ACHN (cell line): ENCODE measurements around the gene TEAD4.
A peak's percentile ranks its signal among the peaks of the same experiment; 100 is the strongest.

Source experiments
- DNase-seq: peaks from one replicate; pipeline ENCODE4 v3.0.0-alpha.2; 2015
- in situ Hi-C: cut with HindIII; loops from 2 replicates; pipeline ENCODE4 v1.10.0; 2017; ENCODE audit warnings: low sequenced_read_pairs, low pct_ligation_motif_present, low pct_unique_long_range_greater_than_20kb

The TEAD4 gene

GRCh38 chr12:2992724-2993123 is 33.5 kb downstream of the TEAD4 start:
- in situ Hi-C loops: no loop called here
- no peak for DNase-seq

- no peak for DNase-seq
- in situ Hi-C loops: no loop called here
Observed at GRCh38 chr12:2997989-2998670, 38.9 kb downstream of the TEAD4 start.

- in situ Hi-C loops: no loop called here
Observed at GRCh38 chr12:2998789-2999264, 39.6 kb downstream of the TEAD4 start.

GRCh38 chr12:2999265-2999841 is 40.2 kb downstream of the TEAD4 start:
- DNase-seq: no peak
- in situ Hi-C loops: no loop called here

More at GRCh38 chr12:2998789-2999264, 39.6 kb downstream of the TEAD4 start:
- DNase-seq: peak; percentile 57

- in situ Hi-C loops: no loop called here
- no peak for DNase-seq
Observed at GRCh38 chr12:3000548-3001275, 41.5 kb downstream of the TEAD4 start.

GRCh38 chr12:3002646-3003045 is 43.4 kb downstream of the TEAD4 start:
- no peak for DNase-seq
- in situ Hi-C loops: no loop called here

- in situ Hi-C loops: no loop called here
Observed at GRCh38 chr12:3003357-3003992, 44.3 kb downstream of the TEAD4 start.

GRCh38 chr12:3004655-3005565 is 45.7 kb downstream of the TEAD4 start:
- DNase-seq: no peak
- in situ Hi-C loops: no loop called here

More at GRCh38 chr12:3003357-3003992, 44.3 kb downstream of the TEAD4 start:
- DNase-seq: no peak

GRCh38 chr12:3005736-3006135 is 46.5 kb downstream of the TEAD4 start:
- in situ Hi-C loops: no loop called here
- no peak for DNase-seq

- in situ Hi-C loops: no loop called here
- no peak for DNase-seq
Observed at GRCh38 chr12:3009780-3010179, 50.6 kb downstream of the TEAD4 start.

GRCh38 chr12:3010214-3010930 is 51.2 kb downstream of the TEAD4 start:
- no peak for DNase-seq
- in situ Hi-C loops: no loop called here

GRCh38 chr12:3012786-3013185 is 53.6 kb downstream of the TEAD4 start:
- no peak for DNase-seq
- in situ Hi-C loops: no loop called here

- in situ Hi-C loops: no loop called here
- no peak for DNase-seq
Observed at GRCh38 chr12:3014641-3015040, 55.4 kb downstream of the TEAD4 start.

- DNase-seq: no peak
- in situ Hi-C loops: no loop called here
Observed at GRCh38 chr12:3015356-3015755, 56.2 kb downstream of the TEAD4 start.

GRCh38 chr12:3016191-3016590 is 57.0 kb downstream of the TEAD4 start:
- in situ Hi-C loops: no loop called here
- no peak for DNase-seq

- DNase-seq: no peak
- in situ Hi-C loops: no loop called here
Observed at GRCh38 chr12:3017281-3017680, 58.1 kb downstream of the TEAD4 start.

- no peak for DNase-seq
- in situ Hi-C loops: no loop called here
Observed at GRCh38 chr12:3018284-3019004, 59.2 kb downstream of the TEAD4 start.
